Astrocyte (in vitro differentiated cells and primary cell): ENCODE data around the gene NDUFV2.

Experiments used
- EZH2 ChIP-seq: IDR thresholded peaks from 2 replicates; pipeline ENCODE4 v1.6.1; 2012; ENCODE audit warnings: mild to moderate bottlenecking, low read length, inconsistent platforms; ENCODE audit not compliant: insufficient read depth
- TF ChIP-seq, protein P1 (sequence below): IDR thresholded peaks from 2 replicates; pipeline ENCODE4 v1.5.1; 2011; ENCODE audit warnings: low read depth, mild to moderate bottlenecking, inconsistent platforms, low read length, moderate library complexity; ENCODE audit not compliant: insufficient read depth

GRCh38 chr18:9057646-9058045 lies 44.9 kb upstream of the NDUFV2 start:
- TF ChIP-seq, protein P1, sequence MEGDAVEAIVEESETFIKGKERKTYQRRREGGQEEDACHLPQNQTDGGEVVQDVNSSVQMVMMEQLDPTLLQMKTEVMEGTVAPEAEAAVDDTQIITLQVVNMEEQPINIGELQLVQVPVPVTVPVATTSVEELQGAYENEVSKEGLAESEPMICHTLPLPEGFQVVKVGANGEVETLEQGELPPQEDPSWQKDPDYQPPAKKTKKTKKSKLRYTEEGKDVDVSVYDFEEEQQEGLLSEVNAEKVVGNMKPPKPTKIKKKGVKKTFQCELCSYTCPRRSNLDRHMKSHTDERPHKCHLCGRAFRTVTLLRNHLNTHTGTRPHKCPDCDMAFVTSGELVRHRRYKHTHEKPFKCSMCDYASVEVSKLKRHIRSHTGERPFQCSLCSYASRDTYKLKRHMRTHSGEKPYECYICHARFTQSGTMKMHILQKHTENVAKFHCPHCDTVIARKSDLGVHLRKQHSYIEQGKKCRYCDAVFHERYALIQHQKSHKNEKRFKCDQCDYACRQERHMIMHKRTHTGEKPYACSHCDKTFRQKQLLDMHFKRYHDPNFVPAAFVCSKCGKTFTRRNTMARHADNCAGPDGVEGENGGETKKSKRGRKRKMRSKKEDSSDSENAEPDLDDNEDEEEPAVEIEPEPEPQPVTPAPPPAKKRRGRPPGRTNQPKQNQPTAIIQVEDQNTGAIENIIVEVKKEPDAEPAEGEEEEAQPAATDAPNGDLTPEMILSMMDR: no peak
- no peak for TF ChIP-seq EZH2
